Hepatocyte (in vitro differentiated cells): ENCODE measurements around the gene GFER.

Experiments used
- EZH2 ChIP-seq: fragments of 200-600 bp; sonication (generic); IDR thresholded peaks from 2 replicates; pipeline ENCODE4 v1.6.1; 2016; ENCODE audit warnings: antibody characterized with exemption, mild to moderate bottlenecking, borderline replicate concordance
- TF ChIP-seq, protein P1 (sequence below): fragments of 200-600 bp; sonication (generic); IDR thresholded peaks from 2 replicates; pipeline ENCODE4 v1.5.1; 2016; ENCODE audit warnings: antibody characterized with exemption, mild to moderate bottlenecking; ENCODE audit not compliant: poor library complexity

DNA sequence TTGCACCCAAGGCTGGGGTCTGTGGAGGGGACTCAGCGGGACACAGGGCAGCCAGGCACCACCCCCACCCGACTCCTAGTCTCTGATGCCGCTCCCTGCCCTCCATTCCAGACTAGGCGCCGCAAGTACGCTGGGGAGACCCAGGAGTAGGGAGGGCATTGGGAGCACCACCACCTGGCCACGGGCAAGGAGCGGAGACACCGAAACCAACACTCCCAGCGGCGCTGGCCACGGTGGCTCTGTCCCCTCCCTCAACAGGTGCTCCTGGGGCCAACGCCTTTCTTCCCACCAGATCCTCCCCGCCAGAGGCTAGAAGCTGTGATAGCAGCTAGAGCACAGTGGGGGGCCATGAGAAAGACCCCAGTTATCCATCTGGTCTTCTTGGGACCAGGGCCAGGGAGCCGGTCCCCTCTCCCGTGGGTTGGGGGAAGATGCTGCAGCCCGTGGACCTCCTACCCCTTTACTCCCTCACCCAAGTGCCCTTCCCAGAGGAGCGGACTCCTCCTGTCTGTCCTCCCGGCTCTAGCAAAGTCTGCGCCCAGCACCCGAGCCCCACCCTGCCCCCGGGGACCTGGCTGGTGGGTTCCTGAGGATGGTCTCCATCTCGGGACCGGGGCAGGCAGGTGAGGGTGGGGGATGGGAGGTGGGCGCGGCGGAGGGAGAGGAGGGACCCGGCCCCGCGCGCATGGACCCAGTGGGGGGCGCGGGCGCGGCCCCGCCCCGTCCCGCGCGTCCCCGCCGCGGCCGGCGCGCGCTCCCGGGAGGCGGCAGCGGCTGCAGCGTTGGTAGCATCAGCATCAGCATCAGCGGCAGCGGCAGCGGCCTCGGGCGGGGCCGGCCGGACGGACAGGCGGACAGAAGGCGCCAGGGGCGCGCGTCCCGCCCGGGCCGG lies 5.5 kb downstream of the GFER start, which contains the start of gene SYNGR3:
- TF ChIP-seq, protein P1, sequence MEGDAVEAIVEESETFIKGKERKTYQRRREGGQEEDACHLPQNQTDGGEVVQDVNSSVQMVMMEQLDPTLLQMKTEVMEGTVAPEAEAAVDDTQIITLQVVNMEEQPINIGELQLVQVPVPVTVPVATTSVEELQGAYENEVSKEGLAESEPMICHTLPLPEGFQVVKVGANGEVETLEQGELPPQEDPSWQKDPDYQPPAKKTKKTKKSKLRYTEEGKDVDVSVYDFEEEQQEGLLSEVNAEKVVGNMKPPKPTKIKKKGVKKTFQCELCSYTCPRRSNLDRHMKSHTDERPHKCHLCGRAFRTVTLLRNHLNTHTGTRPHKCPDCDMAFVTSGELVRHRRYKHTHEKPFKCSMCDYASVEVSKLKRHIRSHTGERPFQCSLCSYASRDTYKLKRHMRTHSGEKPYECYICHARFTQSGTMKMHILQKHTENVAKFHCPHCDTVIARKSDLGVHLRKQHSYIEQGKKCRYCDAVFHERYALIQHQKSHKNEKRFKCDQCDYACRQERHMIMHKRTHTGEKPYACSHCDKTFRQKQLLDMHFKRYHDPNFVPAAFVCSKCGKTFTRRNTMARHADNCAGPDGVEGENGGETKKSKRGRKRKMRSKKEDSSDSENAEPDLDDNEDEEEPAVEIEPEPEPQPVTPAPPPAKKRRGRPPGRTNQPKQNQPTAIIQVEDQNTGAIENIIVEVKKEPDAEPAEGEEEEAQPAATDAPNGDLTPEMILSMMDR, result no peak
- peak; percentile 43 for TF ChIP-seq EZH2
